HS-5 (cell line): ENCODE data around the gene ZNF343.
"Not testable (repeated sequence)": the region's sequence is repeated elsewhere in the genome, so short reads cannot be mapped to it uniquely, and the experiment has no call there.

Source experiments
- DNase-seq: peaks from one replicate; pipeline ENCODE4 v3.0.0-alpha.2; 2012; ENCODE audit warnings: low read depth

ZNF343 gene

DNA sequence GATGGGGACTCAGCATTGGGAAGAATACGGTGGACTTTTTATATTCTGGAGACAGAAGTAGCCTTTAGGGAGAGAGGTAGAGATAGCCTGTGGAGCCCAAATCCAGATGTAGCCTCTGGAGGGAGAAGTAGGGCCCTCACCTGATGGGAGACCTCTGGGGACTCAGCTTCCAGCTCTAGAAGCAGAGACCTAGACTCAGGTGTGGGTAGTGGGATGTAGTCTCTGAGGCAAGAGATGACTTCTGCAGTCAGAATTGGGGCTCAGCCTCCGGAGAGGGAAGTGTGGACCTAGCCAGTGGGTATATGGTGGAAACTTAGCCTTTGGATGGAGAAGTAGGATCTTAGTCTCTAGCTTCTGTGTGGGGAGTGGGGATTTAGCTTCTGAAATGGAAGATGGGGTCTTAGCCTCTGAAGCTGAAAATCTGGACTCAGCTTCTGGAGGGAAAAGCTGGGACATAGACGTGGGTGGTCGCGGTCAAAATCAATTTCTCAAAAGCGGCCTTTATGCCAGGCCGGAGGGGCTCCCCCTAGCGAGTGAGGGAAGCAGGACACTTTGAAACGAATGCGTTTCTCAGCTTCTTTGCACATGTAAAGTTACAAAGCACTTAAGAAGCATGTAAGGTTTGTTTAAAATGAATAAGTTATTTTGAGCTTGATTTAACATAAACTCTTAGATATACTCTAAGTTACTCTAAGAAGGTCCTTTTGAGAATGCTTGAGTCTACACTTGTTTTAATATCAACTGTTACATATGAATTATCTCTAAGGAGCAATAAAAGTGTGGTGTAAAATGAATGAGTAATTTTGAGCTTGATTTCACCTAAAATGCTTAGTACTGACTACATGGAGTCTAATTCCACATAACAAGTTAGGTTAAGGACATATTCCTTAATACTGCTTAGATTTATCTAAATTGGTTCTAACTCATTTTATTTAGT, 12.9 kb upstream of the ZNF343 start:
- no peak for DNase-seq

DNA sequence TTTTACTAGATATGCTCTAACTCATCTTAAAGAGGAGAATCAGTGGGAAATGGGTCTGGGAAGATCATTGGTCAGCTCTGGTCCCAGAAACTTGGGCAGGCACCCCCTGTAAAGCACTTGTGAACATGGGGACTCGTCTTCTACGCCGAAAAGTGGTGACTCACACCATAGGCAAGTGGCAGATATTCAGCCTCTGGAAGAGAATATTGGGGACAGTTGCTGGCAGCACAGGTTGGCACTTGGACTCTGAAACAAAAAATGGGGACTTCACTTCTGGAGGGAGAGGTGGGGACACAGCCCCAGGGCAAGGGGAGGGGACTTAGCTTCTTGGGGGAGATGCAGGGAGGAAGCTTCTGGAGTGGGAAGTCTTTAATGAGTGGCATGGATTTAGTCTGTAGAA, 11.9 kb upstream of the ZNF343 start:
- DNase-seq = no peak

DNA sequence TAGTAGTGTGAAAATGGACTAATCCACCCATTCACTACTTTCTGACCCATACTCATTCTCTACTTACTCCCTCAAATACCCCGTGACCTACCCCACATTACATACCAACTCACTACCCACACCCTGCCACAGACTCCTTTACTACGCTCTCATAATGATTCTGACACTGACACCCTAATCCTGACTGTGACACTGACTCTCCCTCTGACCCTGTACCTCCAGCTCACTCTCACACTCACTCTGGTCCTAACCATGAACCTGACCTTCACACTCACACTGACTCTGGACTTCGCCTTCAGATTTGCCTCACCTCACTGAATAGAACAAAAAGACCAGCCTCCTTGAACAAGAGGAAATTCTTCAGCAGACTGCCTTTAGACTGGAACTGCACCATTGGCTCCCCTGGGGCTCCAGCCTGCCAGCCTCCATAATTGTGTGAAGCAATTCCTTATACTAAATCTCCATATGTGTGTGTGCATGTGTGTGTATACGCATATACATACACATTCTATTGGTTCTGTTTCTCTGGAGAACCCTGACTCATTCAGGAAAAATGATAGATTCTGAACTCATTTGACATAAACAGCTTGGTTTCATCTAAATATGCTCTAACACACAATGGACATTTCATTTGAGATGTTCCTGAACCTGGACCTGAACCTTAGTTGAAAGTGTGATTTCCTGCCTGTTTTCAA, 10.5 kb upstream of the ZNF343 start:
- DNase-seq = peak; percentile 65

GRCh38 chr20:2518558-2518957, 9.8 kb upstream of the ZNF343 start:
- no peak for DNase-seq

DNA sequence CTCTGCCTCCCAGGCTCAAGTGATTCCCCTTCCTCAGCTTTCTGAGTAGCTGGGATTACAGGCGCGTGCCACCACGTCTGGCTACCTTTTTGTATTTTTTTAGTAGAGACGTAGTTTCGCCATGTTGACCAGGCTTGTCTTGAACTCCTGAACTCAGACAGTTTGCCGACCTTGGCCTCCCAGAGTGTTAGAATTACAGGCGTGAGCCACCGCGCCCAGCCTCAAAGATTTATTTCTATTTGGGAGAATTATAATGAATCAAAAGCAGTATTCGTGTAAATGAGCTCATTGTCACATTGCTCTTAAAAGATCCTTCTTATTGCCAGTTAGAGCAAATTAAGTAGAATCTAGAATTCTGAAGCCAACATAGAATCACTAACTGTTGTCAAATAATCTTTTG, 9.4 kb upstream of the ZNF343 start:
- DNase-seq = no peak

- DNase-seq = no peak
These were observed 7.7 kb upstream of the ZNF343 start for GRCh38 chr20:2516399-2516798.

- no peak for DNase-seq
These were observed 6.5 kb upstream of the ZNF343 start for GRCh38 chr20:2515203-2515602.

- DNase-seq = no peak
These were observed 1.1 kb upstream of the ZNF343 start for GRCh38 chr20:2509794-2510193.

- no peak for DNase-seq
These were observed 710 bp upstream of the ZNF343 start for GRCh38 chr20:2509468-2509781.

GRCh38 chr20:2507875-2508630, 662 bp downstream of the ZNF343 start:
- no peak for DNase-seq

DNA sequence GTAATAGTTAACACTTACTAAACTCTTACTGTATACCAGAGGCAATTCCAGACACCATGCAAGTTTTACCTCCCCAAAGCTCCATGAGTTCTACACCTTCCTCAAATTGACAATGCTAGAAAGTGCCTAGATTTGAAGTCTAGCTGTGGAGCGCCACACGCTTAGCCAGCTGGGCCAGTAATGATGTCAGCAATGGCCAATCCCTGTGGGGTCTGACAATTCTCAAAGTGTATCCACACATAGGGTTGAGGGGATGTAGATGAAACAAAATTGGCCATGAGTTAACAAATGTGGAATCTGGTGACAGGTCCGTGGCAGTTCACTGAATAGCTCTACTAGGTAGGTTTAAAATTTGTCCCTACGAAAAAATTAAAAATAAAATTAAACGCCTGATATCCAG, 1.3 kb downstream of the ZNF343 start:
- DNase-seq = no peak

GRCh38 chr20:2506426-2506825, 2.3 kb downstream of the ZNF343 start:
- DNase-seq = not testable (repeated sequence)

- DNase-seq = not testable (repeated sequence)
These were observed 3.9 kb downstream of the ZNF343 start for GRCh38 chr20:2504803-2505202.

DNA sequence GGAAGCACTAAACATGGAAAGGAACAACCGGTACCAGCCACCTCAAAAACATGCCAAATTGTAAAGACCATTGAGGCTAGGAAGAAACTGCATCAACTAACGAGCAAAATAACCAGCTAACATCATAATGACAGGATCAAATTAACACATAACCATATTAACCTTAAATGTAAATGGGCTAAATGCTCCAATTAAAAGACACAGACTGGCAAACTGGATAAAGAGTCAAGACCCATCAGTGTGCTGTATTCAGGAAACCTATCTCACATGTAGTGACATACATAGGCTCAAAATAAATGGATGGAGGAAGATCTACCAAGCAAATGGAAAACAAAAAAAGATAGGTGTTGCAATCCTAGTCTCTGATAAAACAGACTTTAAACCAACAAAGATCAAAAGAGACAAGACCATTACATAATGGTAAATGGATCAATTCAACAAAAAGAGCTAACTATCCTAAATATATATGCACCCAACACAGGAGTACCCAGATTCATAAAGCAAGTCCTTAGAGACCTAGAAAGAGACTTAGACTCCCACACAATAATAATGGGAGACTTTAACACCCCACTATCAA, 5.8 kb downstream of the ZNF343 start:
- DNase-seq = not testable (repeated sequence)

GRCh38 chr20:2485661-2486060, 23.1 kb downstream of the ZNF343 start:
- DNase-seq = no peak

GRCh38 chr20:2485080-2485479, 23.6 kb downstream of the ZNF343 start:
- no peak for DNase-seq

- DNase-seq = no peak
These were observed 25.2 kb downstream of the ZNF343 start for GRCh38 chr20:2483504-2483903.

- no peak for DNase-seq
These were observed 28.3 kb downstream of the ZNF343 start for GRCh38 chr20:2480381-2480780.

- no peak for DNase-seq
These were observed 31.7 kb downstream of the ZNF343 start for GRCh38 chr20:2476742-2477615.

- DNase-seq = no peak
These were observed 32.6 kb downstream of the ZNF343 start for GRCh38 chr20:2475850-2476741.
